GM19395 (cell line): ENCODE data around the gene PGA4.
"Not testable (repeated sequence)": the region's sequence is repeated elsewhere in the genome, so short reads cannot be mapped to it uniquely, and the experiment has no call there.

ENCODE experiments used
- ATAC-seq: cut with Tn5 transposase; IDR thresholded peaks from one replicate; pipeline ENCODE4 v1.9.1; 2021; ENCODE audit warnings: mild to moderate bottlenecking, moderate library complexity; ENCODE audit not compliant: unreplicated experiment

Gene PGA4

DNA sequence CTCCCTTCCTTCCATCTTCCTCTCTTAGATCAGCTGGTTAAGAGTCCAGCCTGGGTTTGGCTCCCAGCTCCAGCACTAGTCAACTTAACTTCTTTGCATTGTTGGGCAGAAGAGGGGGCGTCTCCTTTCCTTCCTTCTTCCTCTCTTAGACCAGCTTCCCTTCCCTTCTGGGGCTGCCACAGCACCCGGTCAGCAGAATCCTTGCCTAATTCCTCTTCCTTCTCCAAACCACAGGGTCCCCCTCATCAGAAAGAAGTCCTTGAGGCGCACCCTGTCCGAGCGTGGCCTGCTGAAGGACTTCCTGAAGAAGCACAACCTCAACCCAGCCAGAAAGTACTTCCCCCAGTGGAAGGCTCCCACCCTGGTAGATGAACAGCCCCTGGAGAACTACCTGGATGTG, 18.3 kb upstream of the PGA4 start:
- not testable (repeated sequence) for ATAC-seq

DNA sequence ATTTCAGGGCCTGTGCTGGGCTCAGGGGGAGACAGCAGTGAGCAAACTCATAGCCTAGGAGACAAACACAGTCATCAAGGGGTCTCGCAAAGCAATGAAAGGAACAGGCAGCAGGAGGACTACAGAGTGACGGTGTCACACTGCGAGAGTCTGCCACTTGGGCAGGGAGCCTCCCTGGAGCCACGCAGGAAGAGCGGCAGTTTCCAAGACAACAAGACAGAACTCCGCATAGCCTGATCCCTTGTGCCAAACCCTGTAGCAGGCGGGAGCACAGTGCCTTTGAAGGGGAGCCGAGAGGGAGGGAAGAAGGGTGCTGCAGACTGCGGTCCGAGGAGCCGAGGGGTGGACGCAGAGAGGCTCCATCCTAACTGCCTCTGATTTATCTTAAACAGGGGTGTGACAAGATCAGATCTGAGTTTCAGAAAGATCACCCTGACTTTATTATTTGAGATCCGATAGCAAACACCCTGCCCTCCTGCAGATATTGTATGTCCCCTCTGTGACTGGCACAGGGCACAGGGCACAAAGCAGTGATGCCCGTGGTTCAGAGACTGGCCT, 17.6 kb upstream of the PGA4 start:
- ATAC-seq, result not testable (repeated sequence)

DNA sequence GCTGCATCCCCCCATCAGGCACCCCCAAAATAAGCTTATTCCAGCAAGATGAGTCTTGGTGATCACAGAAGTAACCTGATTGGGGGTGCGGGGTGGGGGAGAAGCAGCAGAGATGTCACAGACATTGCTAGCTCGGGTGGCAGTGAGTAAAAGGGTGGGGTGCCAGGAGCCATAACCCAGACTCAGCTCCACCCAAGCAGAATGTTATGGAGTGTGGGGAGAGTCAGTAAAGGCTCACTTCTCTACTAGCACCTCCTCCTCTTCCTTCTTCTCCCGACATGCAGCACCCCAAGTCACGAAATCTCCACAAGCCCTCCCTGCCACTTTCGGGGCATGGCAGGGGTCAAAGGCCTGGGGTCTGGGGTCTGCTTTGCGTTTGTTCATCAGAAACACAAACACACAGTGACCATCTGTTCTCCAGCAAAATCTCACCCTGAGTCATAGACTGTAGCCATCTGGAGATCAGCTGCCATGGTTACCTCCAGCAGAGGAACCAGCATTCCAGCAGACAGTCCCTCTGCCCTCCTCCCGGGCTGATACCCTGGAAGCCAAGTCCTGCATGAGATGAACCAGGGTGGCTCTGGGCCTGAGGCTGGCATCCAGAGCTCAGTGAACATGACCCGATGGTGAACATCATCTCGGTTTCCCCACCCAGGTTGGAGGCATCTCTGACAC, 14.4 kb upstream of the PGA4 start:
- ATAC-seq, result not testable (repeated sequence)

DNA sequence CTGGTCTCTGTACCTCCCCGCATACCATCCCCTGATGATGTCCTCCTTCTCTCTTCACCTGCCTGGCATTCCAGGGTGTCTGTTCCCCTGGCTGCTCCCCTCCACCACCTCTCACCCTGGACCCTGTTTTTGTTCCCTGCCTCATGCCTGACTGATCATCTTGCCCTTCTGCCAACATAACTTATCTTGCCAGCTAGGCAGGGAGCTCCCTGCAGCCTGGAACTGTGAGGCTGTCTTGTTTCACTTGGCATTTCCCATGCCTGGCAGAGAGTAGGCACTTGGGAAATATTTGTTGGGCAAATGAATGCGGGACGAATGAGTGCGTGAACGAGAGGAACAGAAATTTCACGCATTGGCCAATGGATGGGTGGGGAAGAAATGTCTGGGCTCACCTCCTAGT, 11.5 kb upstream of the PGA4 start:
- ATAC-seq, result not testable (repeated sequence)

DNA sequence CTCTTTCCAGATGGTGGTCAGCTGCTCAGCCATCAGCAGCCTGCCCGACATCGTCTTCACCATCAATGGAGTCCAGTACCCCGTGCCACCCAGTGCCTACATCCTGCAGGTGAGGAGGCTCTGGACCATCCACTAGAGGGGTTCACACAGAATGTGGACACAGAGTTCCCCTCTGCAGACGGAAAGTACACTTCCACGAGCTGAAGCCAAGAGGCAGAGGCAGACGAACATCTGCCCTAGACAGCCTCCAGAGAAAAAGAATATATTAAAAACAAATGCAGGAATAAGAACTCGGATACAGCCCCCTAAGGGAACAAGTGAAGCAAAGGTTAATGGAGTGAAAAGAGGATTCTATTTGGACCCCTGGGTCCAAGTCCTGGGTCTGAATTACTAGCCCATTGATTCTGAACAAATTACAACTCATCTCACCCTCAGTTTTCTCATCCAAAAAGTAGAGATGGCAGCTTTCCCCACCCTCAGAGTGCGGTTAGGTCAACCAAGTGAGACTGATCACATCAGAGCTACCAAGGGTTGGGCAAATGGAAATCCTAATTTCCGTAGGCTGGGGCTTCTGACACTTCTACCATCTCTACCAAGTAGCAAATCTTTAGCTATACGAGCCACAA, 10.7 kb upstream of the PGA4 start:
- ATAC-seq, result not testable (repeated sequence)

DNA sequence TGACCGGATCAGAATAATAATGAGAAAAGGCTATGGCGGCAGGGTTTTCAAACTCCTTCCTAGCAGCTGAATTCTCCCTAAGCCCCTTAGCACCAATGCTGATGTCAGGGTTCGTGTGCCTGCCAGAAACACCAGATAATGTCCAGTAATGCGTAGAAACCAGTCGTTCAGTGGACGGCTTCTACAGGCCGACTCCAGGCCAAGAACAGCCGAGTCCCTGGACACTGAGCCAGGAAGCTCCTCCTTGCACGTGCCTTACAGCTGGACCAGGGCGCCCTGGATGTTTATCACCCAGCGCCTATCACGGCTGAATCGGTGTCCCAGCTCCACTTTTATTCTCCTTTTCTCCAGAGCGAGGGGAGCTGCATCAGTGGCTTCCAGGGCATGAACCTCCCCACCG, 9.9 kb upstream of the PGA4 start:
- ATAC-seq, result not testable (repeated sequence)

DNA sequence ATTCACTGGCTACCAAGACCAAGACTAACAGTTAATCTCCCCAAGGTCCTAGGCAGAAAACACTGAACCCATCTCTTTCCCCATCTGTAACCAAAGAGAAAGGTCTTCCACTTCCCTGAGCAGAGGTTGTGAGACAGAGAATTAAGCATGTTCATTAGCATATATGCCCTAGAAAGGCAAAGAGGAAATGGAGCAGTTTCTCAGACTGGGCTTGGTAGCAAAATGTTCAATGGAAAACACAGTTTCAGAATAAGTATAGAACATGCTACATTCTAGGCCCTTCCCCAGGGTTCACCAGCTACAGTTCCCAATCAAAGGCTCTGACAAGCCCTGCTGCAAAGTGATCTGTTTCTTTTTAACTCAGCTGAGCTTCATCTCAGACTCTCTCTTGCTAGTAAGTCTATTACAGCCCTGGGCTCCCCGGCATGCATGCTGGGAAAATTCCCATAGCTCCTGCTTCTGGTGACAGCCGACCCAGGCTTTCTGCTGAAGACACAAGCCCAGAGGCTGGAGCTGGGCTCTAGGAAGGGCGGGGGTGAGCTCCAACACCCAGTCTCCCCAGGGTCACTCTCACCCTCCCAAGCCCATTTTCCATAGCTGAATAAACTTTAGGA, 8.3 kb upstream of the PGA4 start:
- ATAC-seq, result not testable (repeated sequence)

DNA sequence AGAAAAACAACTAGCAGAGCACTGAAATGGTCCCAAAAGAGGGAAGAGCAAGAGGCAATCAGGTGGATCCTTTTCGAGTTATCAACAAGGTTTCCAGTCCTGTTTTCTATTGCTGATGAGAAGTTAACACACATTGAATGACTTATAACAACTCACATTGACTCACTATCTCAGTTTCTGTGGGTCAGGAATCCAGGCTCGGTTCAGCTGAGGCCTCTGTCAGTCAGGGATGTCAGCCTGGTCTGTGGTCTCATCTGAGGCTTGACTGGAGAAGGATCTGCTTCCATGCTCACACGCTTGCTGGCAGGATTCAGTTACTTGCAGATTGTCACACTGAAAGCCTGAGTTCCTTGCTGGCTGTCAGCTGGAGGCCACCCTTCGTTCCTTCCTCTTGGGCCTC, 3.8 kb upstream of the PGA4 start:
- ATAC-seq, result not testable (repeated sequence)

DNA sequence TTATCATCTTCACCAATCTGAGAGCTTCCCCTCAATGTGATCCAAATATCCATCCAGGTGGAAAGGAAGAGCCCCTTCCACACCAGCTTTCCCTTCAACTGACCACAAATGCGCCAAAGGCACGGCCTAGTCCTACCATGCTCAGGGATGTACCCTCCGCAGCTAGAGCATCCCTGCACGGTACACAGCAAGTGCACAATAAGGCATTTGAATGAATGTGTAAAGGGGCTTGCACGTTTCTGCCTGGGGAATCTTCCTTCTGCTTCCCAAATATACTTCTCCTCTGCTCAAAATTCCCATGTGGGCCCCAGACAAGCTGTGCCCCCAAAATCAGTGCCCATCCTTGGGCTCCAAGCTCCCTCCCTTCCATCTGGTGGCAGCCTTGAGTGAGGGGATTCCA, 3.1 kb upstream of the PGA4 start:
- ATAC-seq, result not testable (repeated sequence)

DNA sequence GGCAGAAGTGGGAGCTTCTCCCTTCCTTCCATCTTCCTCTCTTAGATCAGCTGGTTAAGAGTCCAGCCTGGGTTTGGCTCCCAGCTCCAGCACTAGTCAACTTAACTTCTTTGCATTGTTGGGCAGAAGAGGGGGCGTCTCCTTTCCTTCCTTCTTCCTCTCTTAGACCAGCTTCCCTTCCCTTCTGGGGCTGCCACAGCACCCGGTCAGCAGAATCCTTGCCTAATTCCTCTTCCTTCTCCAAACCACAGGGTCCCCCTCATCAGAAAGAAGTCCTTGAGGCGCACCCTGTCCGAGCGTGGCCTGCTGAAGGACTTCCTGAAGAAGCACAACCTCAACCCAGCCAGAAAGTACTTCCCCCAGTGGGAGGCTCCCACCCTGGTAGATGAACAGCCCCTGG, 545 bp downstream of the PGA4 start:
- ATAC-seq, result not testable (repeated sequence)

DNA sequence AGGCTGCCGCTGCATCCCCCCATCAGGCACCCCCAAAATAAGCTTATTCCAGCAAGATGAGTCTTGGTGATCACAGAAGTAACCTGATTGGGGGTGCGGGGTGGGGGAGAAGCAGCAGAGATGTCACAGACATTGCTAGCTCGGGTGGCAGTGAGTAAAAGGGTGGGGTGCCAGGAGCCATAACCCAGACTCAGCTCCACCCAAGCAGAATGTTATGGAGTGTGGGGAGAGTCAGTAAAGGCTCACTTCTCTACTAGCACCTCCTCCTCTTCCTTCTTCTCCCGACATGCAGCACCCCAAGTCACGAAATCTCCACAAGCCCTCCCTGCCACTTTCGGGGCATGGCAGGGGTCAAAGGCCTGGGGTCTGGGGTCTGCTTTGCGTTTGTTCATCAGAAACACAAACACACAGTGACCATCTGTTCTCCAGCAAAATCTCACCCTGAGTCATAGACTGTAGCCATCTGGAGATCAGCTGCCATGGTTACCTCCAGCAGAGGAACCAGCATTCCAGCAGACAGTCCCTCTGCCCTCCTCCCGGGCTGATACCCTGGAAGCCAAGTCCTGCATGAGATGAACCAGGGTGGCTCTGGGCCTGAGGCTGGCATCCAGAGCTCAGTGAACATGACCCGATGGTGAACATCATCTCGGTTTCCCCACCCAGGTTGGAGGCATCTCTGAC, 4.5 kb downstream of the PGA4 start:
- not testable (repeated sequence) for ATAC-seq

DNA sequence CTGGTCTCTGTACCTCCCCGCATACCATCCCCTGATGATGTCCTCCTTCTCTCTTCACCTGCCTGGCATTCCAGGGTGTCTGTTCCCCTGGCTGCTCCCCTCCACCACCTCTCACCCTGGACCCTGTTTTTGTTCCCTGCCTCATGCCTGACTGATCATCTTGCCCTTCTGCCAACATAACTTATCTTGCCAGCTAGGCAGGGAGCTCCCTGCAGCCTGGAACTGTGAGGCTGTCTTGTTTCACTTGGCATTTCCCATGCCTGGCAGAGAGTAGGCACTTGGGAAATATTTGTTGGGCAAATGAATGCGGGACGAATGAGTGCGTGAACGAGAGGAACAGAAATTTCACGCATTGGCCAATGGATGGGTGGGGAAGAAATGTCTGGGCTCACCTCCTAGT, 7.3 kb downstream of the PGA4 start:
- ATAC-seq, result not testable (repeated sequence)

DNA sequence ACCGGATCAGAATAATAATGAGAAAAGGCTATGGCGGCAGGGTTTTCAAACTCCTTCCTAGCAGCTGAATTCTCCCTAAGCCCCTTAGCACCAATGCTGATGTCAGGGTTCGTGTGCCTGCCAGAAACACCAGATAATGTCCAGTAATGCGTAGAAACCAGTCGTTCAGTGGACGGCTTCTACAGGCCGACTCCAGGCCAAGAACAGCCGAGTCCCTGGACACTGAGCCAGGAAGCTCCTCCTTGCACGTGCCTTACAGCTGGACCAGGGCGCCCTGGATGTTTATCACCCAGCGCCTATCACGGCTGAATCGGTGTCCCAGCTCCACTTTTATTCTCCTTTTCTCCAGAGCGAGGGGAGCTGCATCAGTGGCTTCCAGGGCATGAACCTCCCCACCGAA, 8.9 kb downstream of the PGA4 start:
- ATAC-seq, result not testable (repeated sequence)

DNA sequence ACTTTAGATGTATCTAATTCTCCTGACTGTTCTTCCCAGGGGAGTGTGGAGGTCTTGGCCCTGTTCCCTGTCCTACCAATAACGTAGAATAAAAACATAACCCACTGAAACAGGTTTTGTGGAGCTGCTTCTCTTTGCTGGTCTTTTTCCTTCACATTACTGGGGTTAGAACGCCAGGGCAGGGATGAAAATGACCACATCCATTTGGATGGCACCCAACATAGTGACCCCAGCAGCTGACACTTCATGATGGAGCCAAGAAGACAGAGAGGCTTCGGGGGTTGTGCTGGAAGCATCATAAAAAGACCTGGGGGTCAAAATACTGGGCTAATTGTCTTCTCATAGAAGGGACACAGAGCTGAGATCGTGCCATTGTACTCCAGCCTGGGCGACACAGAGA, 9.4 kb downstream of the PGA4 start:
- not testable (repeated sequence) for ATAC-seq

DNA sequence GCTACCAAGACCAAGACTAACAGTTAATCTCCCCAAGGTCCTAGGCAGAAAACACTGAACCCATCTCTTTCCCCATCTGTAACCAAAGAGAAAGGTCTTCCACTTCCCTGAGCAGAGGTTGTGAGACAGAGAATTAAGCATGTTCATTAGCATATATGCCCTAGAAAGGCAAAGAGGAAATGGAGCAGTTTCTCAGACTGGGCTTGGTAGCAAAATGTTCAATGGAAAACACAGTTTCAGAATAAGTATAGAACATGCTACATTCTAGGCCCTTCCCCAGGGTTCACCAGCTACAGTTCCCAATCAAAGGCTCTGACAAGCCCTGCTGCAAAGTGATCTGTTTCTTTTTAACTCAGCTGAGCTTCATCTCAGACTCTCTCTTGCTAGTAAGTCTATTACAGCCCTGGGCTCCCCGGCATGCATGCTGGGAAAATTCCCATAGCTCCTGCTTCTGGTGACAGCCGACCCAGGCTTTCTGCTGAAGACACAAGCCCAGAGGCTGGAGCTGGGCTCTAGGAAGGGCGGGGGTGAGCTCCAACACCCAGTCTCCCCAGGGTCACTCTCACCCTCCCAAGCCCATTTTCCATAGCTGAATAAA, 10.5 kb downstream of the PGA4 start:
- not testable (repeated sequence) for ATAC-seq

DNA sequence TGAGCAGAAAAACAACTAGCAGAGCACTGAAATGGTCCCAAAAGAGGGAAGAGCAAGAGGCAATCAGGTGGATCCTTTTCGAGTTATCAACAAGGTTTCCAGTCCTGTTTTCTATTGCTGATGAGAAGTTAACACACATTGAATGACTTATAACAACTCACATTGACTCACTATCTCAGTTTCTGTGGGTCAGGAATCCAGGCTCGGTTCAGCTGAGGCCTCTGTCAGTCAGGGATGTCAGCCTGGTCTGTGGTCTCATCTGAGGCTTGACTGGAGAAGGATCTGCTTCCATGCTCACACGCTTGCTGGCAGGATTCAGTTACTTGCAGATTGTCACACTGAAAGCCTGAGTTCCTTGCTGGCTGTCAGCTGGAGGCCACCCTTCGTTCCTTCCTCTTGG, 15.0 kb downstream of the PGA4 start:
- ATAC-seq, result not testable (repeated sequence)

DNA sequence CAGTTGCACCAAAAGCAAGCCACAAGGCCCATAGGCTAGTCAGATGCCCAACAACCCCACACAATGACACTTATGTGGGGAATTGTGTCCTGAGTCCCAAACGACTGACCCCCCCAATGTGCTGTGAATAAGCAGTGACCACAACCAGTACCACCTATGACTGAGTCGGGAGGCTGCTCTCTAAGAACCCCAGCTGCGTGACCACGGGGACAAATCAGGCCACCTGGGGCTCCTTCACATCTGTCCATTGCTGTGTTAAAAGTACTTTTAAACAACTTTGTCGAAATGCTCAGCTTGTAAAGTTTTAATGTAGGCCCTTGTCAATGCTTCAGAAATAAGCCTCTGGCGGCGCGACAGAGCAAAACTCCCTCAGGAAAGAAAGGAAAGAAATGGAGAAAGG, 18.1 kb downstream of the PGA4 start:
- not testable (repeated sequence) for ATAC-seq

DNA sequence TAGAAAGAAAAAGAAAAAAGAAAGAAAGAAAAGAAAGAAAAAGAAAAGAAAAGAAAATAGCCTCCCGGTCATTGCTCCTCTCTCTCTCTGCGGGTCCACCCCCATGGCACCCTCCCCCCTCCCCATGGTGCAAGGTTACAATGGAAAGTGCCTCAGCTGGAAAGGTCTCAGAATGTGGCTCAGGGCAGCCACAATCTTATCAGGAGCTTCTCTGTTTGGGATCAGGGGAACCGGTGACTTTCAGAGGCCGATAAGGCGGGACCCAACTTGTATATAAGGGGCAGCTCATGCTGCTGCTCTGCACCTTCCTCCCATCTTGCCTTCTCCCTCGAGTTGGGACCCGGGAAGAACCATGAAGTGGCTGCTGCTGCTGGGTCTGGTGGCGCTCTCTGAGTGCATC, 18.7 kb downstream of the PGA4 start, which contains the start of gene PGA5:
Gene PGA5, plus strand, starts transcription at position 301 of the 400 bp plus-strand sequence. Its CDS starts 52 bp downstream, at position 353.
- not testable (repeated sequence) for ATAC-seq

DNA sequence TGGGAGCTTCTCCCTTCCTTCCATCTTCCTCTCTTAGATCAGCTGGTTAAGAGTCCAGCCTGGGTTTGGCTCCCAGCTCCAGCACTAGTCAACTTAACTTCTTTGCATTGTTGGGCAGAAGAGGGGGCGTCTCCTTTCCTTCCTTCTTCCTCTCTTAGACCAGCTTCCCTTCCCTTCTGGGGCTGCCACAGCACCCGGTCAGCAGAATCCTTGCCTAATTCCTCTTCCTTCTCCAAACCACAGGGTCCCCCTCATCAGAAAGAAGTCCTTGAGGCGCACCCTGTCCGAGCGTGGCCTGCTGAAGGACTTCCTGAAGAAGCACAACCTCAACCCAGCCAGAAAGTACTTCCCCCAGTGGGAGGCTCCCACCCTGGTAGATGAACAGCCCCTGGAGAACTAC, 19.4 kb downstream of the PGA4 start:
- not testable (repeated sequence) for ATAC-seq

DNA sequence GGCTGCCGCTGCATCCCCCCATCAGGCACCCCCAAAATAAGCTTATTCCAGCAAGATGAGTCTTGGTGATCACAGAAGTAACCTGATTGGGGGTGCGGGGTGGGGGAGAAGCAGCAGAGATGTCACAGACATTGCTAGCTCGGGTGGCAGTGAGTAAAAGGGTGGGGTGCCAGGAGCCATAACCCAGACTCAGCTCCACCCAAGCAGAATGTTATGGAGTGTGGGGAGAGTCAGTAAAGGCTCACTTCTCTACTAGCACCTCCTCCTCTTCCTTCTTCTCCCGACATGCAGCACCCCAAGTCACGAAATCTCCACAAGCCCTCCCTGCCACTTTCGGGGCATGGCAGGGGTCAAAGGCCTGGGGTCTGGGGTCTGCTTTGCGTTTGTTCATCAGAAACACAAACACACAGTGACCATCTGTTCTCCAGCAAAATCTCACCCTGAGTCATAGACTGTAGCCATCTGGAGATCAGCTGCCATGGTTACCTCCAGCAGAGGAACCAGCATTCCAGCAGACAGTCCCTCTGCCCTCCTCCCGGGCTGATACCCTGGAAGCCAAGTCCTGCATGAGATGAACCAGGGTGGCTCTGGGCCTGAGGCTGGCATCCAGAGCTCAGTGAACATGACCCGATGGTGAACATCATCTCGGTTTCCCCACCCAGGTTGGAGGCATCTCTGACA, 23.3 kb downstream of the PGA4 start:
- ATAC-seq, result not testable (repeated sequence)
